Epithelial cell of proximal tubule (primary cell): Measurements from ENCODE around the gene GPR37. TPM values are rescaled to one million over a fixed set of nuclear protein-coding genes. Genes with fewer than 3 reads are reported as not detected.
A peak's percentile ranks its signal among the peaks of the same experiment; 100 is the strongest.

Experiments used
- DNase-seq: peaks from one replicate; pipeline ENCODE4 v3.0.0-alpha.2; 2011; ENCODE audit warnings: low read depth
- H3K4me3 ChIP-seq: 2 replicates; pipeline ENCODE4 v1.5.1; 2011; ENCODE audit warnings: low read depth, mild to moderate bottlenecking, low read length
- total RNA-seq: library from RNA; depleted of rRNA; stranded (reverse); fragments of >200 nt; gene quantifications from 2 replicates; pipeline ENCODE4 v1.2.3, GENCODE V29; 2015
- TF ChIP-seq, protein P1 (sequence below): conservative IDR thresholded peaks from 2 replicates; pipeline ENCODE4 v1.5.1; 2012; ENCODE audit warnings: low read depth, mild to moderate bottlenecking, low read length

GPR37 gene
- total RNA-seq, 1 donor from 2014 or later = 2.3 TPM

DNA sequence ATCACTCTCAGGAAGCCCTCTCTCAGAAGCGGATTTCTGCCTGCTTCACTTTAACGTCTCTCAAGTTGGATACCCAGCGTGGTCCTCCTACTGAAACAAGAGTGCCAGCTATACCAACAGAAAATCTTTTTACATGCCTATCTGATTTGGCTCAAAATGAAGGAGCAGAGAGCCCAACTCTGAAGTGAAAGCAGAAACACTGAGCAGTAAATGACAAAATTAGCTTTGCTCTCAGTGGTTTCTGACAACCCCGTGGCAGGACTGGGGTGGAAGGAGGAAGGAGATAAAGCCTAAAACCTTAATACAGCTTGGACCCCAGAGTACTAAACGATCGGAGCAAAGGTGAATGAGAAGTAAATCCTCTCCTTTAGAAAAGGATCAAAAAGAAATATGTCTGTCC, 25.1 kb upstream of the GPR37 start:
- DNase-seq = no peak
- TF ChIP-seq, protein P1, sequence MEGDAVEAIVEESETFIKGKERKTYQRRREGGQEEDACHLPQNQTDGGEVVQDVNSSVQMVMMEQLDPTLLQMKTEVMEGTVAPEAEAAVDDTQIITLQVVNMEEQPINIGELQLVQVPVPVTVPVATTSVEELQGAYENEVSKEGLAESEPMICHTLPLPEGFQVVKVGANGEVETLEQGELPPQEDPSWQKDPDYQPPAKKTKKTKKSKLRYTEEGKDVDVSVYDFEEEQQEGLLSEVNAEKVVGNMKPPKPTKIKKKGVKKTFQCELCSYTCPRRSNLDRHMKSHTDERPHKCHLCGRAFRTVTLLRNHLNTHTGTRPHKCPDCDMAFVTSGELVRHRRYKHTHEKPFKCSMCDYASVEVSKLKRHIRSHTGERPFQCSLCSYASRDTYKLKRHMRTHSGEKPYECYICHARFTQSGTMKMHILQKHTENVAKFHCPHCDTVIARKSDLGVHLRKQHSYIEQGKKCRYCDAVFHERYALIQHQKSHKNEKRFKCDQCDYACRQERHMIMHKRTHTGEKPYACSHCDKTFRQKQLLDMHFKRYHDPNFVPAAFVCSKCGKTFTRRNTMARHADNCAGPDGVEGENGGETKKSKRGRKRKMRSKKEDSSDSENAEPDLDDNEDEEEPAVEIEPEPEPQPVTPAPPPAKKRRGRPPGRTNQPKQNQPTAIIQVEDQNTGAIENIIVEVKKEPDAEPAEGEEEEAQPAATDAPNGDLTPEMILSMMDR = no peak
- no peak overlapping the region for H3K4me3 ChIP-seq

- TF ChIP-seq, protein P1 = no peak
- DNase-seq = no peak
Observed at GRCh38 chr7:124785994-124786393, 20.4 kb upstream of the GPR37 start.

GRCh38 chr7:124784879-124785818, 19.6 kb upstream of the GPR37 start:
- H3K4me3 ChIP-seq = no peak overlapping the region
- DNase-seq = no peak
- TF ChIP-seq, protein P1 = peak; percentile 96

More at GRCh38 chr7:124785994-124786393, 20.4 kb upstream of the GPR37 start:
- H3K4me3 ChIP-seq = no peak overlapping the region

- no peak for DNase-seq
- TF ChIP-seq, protein P1 = no peak
- H3K4me3 ChIP-seq = no peak overlapping the region
Observed at GRCh38 chr7:124783271-124783670, 17.7 kb upstream of the GPR37 start.

DNA sequence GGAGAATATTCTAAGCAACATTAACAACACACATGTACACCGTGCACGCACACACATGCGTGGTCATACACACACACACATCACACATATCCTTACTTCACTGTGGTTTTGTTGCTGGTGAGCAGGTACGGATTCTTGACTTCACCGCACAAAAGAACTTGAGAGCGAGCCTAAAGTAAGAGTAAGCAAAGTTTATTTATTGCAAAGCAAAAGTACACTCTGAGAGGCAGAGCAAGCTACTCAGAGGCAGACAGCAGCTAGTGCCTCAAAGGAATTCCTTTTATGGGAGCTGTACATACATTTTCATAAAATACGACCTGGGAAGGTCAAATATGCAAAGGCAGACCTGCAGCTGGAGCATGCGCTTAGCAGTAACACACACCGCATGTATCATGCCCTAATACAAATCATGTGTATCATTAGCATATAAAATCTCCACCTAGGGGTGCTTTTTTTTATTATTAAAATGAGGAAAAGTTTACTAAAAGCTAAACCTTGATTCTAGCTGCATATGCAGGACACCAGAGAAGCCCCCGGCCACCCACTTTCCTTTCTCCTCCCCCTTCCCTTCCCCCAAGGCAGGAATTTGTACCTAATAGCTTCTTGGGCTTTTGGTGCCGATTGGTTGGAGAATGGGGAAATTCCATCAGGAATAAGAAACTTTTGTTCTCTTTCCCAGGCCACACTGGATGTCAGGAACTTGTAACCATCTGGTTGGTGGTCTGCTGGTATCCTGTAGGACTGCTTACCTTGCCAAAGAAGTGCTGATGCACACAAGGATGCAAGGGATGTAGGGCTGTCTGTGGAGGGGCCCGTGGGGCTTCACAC, 16.5 kb upstream of the GPR37 start:
- H3K4me3 ChIP-seq = no peak overlapping the region
- DNase-seq = no peak
- TF ChIP-seq, protein P1 = no peak

- DNase-seq = no peak
Observed at GRCh38 chr7:124781418-124781817, 15.8 kb upstream of the GPR37 start.

More at GRCh38 chr7:124781418-124781817, 15.8 kb upstream of the GPR37 start:
- no peak overlapping the region for H3K4me3 ChIP-seq
- TF ChIP-seq, protein P1 = no peak
